ENCODE data around the gene DDAH2. TPM values are rescaled to one million over a fixed set of nuclear protein-coding genes. Genes with fewer than 3 reads are reported as not detected.
"Not testable (repeated sequence)": the region's sequence is repeated elsewhere in the genome, so short reads cannot be mapped to it uniquely, and the experiment has no call there.

DDAH2 gene
- polyA plus RNA-seq, 10 donors = 87.3 to 135 (median 109) TPM

GRCh38 chr6:31717499-31718222, 11.4 kb downstream of the DDAH2 start:
- no peak for DNase-seq

- peak in 1 of 3 donors; percentile 40 for DNase-seq
These were observed 13.8 kb downstream of the DDAH2 start, which contains the start of gene LY6G6D for GRCh38 chr6:31715022-31715958. Gene LY6G6D, plus strand, starts transcription at chr6:31715348. Its CDS starts 8 bp downstream, at chr6:31715356.

GRCh38 chr6:31713991-31714684, 15.0 kb downstream of the DDAH2 start:
- no peak for DNase-seq

GRCh38 chr6:31713465-31713864, 15.6 kb downstream of the DDAH2 start:
- DNase-seq = no peak

- no peak for DNase-seq
These were observed 16.8 kb downstream of the DDAH2 start for GRCh38 chr6:31712296-31712695.

GRCh38 chr6:31711233-31711632, 17.9 kb downstream of the DDAH2 start:
- no peak for DNase-seq

GRCh38 chr6:31710523-31711219, 18.4 kb downstream of the DDAH2 start:
- no peak for DNase-seq

GRCh38 chr6:31709157-31709556, 19.9 kb downstream of the DDAH2 start:
- DNase-seq = not testable (repeated sequence)

- no peak for DNase-seq
These were observed 20.9 kb downstream of the DDAH2 start for GRCh38 chr6:31708224-31708623.

GRCh38 chr6:31707701-31708100, 21.4 kb downstream of the DDAH2 start:
- DNase-seq = no peak

- no peak for DNase-seq
These were observed 22.5 kb downstream of the DDAH2 start, which contains the start of gene LY6G6F for GRCh38 chr6:31706599-31706998. Gene LY6G6F, plus strand, starts transcription at chr6:31706866. Its CDS starts 41 bp downstream, at chr6:31706907.

- DNase-seq = no peak
These were observed 23.2 kb downstream of the DDAH2 start for GRCh38 chr6:31705931-31706330.

GRCh38 chr6:31702819-31703716, 26.0 kb downstream of the DDAH2 start, which contains the start of gene ABHD16A:
Gene ABHD16A, minus strand, starts transcription at chr6:31703324. Its CDS starts 43 bp downstream, at chr6:31703281.
- DNase-seq = peak; percentile 99 to 100 (median 99)

GRCh38 chr6:31702405-31702818, 26.7 kb downstream of the DDAH2 start:
- no peak for DNase-seq

- peak; percentile 62 to 78 (median 74) for DNase-seq
These were observed 27.3 kb downstream of the DDAH2 start for GRCh38 chr6:31701666-31702404.

GRCh38 chr6:31700740-31701401, 28.2 kb downstream of the DDAH2 start:
- no peak for DNase-seq

GRCh38 chr6:31697555-31697954, 31.5 kb downstream of the DDAH2 start:
- DNase-seq = no peak

GRCh38 chr6:31693535-31693934, 35.6 kb downstream of the DDAH2 start:
- DNase-seq = no peak

- no peak for DNase-seq
These were observed 36.2 kb downstream of the DDAH2 start for GRCh38 chr6:31692886-31693285.

All from muscle of back (tissue), 11 donors.